Amniotic epithelial cell (primary cell): ENCODE measurements around the gene BBS1.
"Not testable (repeated sequence)": the region's sequence is repeated elsewhere in the genome, so short reads cannot be mapped to it uniquely, and the experiment has no call there.

Source experiments
- DNase-seq: peaks from one replicate; pipeline ENCODE4 v3.0.0-alpha.2; 2010; ENCODE audit warnings: low read depth

BBS1 gene

GRCh38 chr11:66524304-66525040, 14.0 kb downstream of the BBS1 start:
- no peak for DNase-seq

- no peak for DNase-seq
These were observed 18.6 kb downstream of the BBS1 start for GRCh38 chr11:66529069-66529468.

GRCh38 chr11:66529655-66530054, 19.2 kb downstream of the BBS1 start:
- DNase-seq: no peak

GRCh38 chr11:66530927-66531709, 20.7 kb downstream of the BBS1 start:
- no peak for DNase-seq

GRCh38 chr11:66531841-66532240, 21.4 kb downstream of the BBS1 start:
- DNase-seq: no peak

GRCh38 chr11:66532784-66533183, 22.3 kb downstream of the BBS1 start:
- DNase-seq: no peak

GRCh38 chr11:66539170-66539869, 28.9 kb downstream of the BBS1 start:
- no peak for DNase-seq

- DNase-seq: no peak
These were observed 29.4 kb downstream of the BBS1 start for GRCh38 chr11:66539870-66540213.

- peak; percentile 18 for DNase-seq
These were observed 30.2 kb downstream of the BBS1 start for GRCh38 chr11:66540598-66540997.

- DNase-seq: no peak
These were observed 31.5 kb downstream of the BBS1 start for GRCh38 chr11:66541892-66542291.

- DNase-seq: peak; percentile 13
These were observed 31.9 kb downstream of the BBS1 start for GRCh38 chr11:66542362-66542761.

- DNase-seq: peak; percentile 35
These were observed 33.0 kb downstream of the BBS1 start for GRCh38 chr11:66543263-66544107.

GRCh38 chr11:66544952-66545351, 34.5 kb downstream of the BBS1 start:
- not testable (repeated sequence) for DNase-seq

- peak; percentile 95 for DNase-seq
These were observed 35.4 kb downstream of the BBS1 start, which contains the start of gene ZDHHC24 for GRCh38 chr11:66545701-66546367. Gene ZDHHC24, minus strand, starts transcription at chr11:66546048. Its CDS starts 45 bp downstream, at chr11:66546003.

GRCh38 chr11:66546368-66546965, 36.0 kb downstream of the BBS1 start, which contains the start of gene ACTN3:
Gene ACTN3, plus strand, starts transcription at chr11:66546903. Its CDS starts 35 bp downstream, at chr11:66546938.
- peak; percentile 19 for DNase-seq

- no peak for DNase-seq
These were observed 36.7 kb downstream of the BBS1 start for GRCh38 chr11:66546966-66547661.

- DNase-seq: no peak
These were observed 37.2 kb downstream of the BBS1 start for GRCh38 chr11:66547662-66548009.

- no peak for DNase-seq
These were observed 37.6 kb downstream of the BBS1 start for GRCh38 chr11:66548041-66548440.

- DNase-seq: no peak
These were observed 38.6 kb downstream of the BBS1 start for GRCh38 chr11:66548774-66549630.
